Right lobe of liver (tissue), 4 donors: ENCODE data around the gene ZNF600.
"Not testable (repeated sequence)": the region's sequence is repeated elsewhere in the genome, so short reads cannot be mapped to it uniquely, and the experiment has no call there.

Experiments
- POLR2A ChIP-seq: fragments of 450-650 bp; IDR thresholded peaks from one replicate; pipeline ENCODE4 v1.6.1; 2017; ENCODE audit warnings: antibody characterized with exemption, mild to moderate bottlenecking
- TF ChIP-seq, protein P1 (sequence below), 4 donors: fragments of 200-600 bp in 3 of 4; fragments of 450-650 bp in 1 of 4; IDR thresholded peaks; one replicate each; pipeline versions ENCODE4 v1.5.1 to v1.8.0; 2016 to 2022; ENCODE audit warnings: antibody characterized with exemption in 4 of 4, mild to moderate bottlenecking in 2 of 4
- donor health status: DM: no; HTN: no; CAD: no.
- donor health status: DM: no; HTN: no; CAD: no.
- donor health status: DM: no; HTN: yes; CAD: no.

DNA sequence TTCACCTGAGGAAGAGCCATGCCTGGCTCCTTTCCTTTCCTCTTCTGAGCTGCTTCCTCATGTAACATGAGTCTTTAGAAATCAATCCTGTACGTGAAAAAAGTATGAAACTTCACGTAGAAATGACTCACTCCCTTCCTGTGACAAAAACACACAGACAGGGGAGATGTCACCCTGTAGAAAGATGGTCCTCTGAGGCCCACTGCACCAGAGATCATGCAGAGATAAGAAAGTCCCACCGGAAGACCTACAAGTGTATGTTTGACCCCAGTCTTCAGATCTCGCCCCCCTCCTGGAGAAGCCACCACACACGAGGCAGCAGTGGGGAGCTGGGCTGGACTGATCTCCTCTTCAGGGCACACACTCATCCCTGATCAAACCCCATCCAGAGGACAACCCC, 47.0 kb upstream of the ZNF600 start:
- not testable (repeated sequence) for TF ChIP-seq POLR2A
- TF ChIP-seq, protein P1, sequence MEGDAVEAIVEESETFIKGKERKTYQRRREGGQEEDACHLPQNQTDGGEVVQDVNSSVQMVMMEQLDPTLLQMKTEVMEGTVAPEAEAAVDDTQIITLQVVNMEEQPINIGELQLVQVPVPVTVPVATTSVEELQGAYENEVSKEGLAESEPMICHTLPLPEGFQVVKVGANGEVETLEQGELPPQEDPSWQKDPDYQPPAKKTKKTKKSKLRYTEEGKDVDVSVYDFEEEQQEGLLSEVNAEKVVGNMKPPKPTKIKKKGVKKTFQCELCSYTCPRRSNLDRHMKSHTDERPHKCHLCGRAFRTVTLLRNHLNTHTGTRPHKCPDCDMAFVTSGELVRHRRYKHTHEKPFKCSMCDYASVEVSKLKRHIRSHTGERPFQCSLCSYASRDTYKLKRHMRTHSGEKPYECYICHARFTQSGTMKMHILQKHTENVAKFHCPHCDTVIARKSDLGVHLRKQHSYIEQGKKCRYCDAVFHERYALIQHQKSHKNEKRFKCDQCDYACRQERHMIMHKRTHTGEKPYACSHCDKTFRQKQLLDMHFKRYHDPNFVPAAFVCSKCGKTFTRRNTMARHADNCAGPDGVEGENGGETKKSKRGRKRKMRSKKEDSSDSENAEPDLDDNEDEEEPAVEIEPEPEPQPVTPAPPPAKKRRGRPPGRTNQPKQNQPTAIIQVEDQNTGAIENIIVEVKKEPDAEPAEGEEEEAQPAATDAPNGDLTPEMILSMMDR (IDR thresholded peaks at IDR 0.05) = not testable (repeated sequence)
